Activated effector memory CD4-positive, alpha-beta T cell treated with anti-CD3 and anti-CD28 coated beads, Interleukin-2, amount 50 U/mL, for 16 hours (primary cell): ENCODE results near the gene GPT2.
A peak's percentile ranks its signal among the peaks of the same experiment; 100 is the strongest.

ENCODE experiments used
- DNase-seq: peaks from one replicate; pipeline ENCODE4 v3.0.0-alpha.2; 2020

The GPT2 gene

GRCh38 chr16:46883690-46884512, at the start of gene GPT2:
Gene GPT2 (plus strand): TSS chr16:46884362. CDS start chr16:46884716, 354 bp downstream.
- peak; percentile 92 for DNase-seq

GRCh38 chr16:46836534-46837530, 47.3 kb upstream of the GPT2 start:
- no peak for DNase-seq

GRCh38 chr16:46839986-46840443, 44.1 kb upstream of the GPT2 start:
- no peak for DNase-seq

- no peak for DNase-seq
Measured at GRCh38 chr16:46842192-46842895, 41.8 kb upstream of the GPT2 start.

DNA sequence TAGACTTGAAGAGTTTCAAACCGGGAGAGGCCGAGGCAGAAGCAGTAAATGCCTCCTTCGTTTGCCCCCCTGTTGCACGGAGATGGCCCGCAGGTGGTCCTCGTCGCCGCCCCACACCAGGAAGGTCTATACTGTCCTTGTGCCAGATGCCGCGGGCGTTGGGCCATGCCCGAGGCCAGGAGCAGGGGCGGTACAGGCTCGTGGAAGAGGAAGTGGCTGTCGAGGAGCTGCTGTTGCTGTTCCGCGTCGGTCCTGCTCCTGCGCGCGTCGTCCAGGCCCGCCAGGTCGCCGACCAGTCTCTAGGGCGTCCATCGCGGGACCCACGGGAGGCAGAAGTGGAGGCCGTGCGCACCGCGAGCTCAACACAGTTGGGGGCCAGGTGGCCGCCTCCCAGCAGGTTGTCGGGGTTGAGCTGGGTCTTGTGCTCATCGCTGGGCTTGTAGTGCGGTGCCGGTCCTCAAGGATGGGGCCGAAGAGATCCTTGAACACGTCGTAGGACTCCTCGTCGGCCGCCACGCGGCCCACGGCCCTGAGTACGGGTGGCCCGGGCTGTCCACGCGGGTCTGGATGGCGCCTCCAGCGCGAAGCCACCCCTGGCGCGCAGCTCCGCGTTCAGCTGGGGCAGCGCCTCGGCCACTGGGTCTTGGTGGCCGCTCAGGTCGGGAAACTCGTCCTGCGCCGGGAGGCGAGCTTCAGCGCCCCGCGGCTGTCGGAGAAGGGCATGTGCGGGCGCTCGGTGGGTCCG, 40.1 kb upstream of the GPT2 start:
- DNase-seq: no peak

DNA sequence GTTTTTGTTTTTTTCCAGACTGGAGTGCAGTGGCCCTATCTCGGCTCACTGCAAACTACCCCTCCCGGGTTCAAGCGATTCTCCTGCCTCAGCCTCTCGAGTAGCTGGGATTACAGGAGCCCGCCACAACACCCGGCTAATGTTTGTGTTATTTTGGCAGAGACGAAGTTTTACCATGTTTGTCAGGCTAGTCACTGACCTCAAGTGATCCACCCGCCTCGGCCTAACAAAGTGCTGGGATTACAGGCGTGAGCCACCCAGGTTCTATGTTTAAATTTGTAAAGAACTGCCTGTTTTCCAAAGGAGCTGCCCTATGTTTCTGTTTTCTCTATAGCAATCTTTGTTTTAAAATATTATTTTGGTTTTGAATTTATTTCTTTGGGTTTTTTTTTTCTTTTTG, 39.4 kb upstream of the GPT2 start:
- no peak for DNase-seq

DNA sequence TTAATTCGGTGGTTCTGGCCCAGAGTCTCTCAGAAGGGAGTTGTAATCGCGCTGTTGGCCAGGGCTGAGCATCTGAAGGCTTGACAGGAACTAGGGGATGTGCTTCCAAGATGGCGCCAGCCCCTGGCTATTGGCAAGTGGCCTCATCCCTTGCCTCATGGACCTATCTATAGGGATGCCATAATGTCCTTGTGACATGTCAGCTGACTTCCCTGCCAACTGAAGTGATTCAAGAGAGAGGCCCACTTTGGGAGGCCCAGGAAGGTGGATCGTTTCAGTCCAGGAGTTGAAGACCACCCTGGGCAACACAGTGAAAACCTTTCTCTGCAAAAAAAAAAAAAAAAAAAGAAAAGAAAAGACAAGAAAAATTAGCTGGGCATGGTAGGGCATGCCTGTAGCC, 38.2 kb upstream of the GPT2 start:
- DNase-seq: no peak

GRCh38 chr16:46848768-46849764, 35.1 kb upstream of the GPT2 start:
- no peak for DNase-seq

GRCh38 chr16:46850619-46851555, 33.3 kb upstream of the GPT2 start:
- DNase-seq: no peak

DNA sequence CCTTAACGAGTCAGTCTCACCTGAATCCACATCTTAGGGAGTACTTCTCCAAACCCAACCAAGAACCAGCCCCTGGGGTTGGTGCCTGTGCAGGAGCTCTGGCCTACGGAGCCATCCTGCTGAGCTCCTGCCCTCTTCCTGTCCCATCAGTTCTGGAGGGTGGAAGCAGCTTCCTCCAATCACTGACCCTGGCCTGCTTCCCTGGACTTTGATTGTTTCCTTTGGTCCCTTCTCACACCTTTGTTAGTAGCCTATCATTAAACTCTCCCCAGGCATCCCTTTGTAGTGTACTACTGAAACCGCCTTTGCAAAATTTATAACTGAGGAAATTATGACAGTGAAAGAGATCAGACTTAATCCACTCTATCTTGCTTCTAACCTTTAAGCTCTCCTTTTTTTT, 32.0 kb upstream of the GPT2 start:
- DNase-seq: no peak

GRCh38 chr16:46853713-46854443, 30.3 kb upstream of the GPT2 start:
- peak; percentile 83 for DNase-seq

- no peak for DNase-seq
Measured at GRCh38 chr16:46854846-46855245, 29.3 kb upstream of the GPT2 start.

DNA sequence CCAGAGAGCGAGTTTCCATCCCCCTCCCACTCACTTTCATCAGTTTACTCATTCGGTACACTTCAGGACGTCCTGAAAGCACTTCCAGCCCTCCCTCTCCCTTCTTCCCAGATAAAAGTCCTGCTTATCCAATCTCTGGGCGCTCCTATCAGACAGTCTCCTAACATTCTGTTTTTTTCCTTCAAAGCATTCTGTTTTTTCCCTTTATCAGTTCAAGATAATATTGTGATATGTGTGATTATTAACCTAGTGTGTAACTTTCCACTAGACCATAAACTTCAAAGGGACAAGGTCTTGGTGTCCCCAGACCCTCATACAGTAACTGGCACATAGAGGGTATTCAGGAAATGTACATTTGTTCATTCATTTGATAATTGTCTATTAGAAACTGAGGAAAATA, 28.8 kb upstream of the GPT2 start:
- no peak for DNase-seq

- no peak for DNase-seq
Measured at GRCh38 chr16:46857368-46857945, 26.7 kb upstream of the GPT2 start.

DNA sequence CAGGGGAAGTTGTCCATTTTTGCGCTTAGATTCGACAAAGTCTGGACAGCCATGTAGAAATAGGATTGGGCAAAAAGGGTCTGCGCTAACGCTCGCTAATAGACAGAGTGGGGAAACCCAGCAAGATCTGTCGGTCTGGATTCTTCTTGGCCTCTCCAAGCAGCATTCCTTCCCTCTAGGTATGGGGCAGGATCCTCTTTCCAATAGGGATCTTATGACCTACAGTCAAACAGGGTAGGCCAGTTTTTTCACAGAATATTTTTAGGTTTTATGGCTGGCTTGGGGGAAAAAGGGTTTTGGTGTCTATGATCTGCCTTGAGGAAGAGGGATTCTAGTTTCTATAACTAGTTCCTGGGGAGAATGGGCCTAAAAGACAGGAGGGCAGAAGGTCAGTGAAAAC, 26.0 kb upstream of the GPT2 start:
- DNase-seq: no peak

GRCh38 chr16:46859719-46860152, 24.4 kb upstream of the GPT2 start:
- DNase-seq: peak; percentile 64

- DNase-seq: no peak
Measured at GRCh38 chr16:46862555-46863447, 21.4 kb upstream of the GPT2 start.
